ENCODE measurements around the gene SLC25A12.

Gene SLC25A12

DNA sequence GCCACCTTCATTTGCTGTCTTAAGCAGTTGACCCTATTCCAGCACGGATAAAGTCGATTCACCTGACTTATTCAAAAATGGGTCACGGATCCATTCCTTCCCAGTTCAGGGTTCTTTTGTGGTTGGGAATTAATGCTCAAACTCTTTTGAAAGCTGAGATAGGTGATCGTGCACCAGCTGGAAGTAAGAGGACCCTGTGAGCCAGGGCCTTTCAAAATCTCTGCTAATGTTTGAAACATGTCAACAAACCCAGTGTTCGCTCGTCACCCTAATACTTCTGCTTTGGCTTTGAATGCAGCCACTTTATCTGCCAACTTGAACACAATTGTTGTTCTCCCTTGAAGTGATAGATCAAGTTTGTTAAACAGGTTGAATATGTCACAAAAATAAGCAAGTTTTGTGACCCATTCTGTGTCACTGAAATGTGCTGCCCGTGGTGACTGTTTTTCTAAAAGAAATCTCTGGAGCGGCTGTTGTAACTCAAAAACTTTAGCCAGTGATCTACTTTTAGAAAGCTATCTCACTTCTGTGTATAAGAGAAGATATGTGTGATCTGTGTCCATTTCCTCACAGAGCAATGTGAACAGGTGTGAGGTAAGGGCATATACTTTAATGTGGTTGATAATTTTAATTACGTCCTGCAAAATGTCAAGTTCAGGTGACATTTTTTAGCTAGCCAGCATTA lies 45.2 kb upstream of the SLC25A12 start:
- Histone ChIP-seq H3F3A (ENCODE audit: insufficient read depth, low read length) (no peaks in the 10 kb centered on the region), H3K79me2 (ENCODE audit: insufficient read depth, low read length) (peaks cover 63% of the 10 kb centered on the region), H3K4me3 (ENCODE audit: low read depth, low read length, poor library complexity, severe bottlenecking) (no peak overlapping the region), H3K36me3 (ENCODE audit: insufficient read depth, low read length) (peaks cover 16% of the 10 kb centered on the region; the same call in 1 of the 2 replicates), H4K20me1 (ENCODE audit: insufficient read depth, low read length) (no peaks in the 10 kb centered on the region), H3K4me1 (ENCODE audit: insufficient read depth, low read length, severe bottlenecking) (no peaks in the 10 kb centered on the region), H3K27ac (ENCODE audit: low read depth, low read length, poor library complexity, severe bottlenecking) (no peak overlapping the region), H3K9me3 (ENCODE audit: low read length) (no peaks in the 10 kb centered on the region), H3K27me3 (ENCODE audit: insufficient read depth, low read length) (no peaks in the 10 kb centered on the region), H3K9ac (ENCODE audit: low read length) (no peak overlapping the region), H2AFZ (ENCODE audit: low read length) (no peak overlapping the region), H3K4me2 (ENCODE audit: low read length) (no peak overlapping the region), H3K9me2 (ENCODE audit: low read depth, low read length) (no peaks in the 10 kb centered on the region)
- TF ChIP-seq, protein P1, sequence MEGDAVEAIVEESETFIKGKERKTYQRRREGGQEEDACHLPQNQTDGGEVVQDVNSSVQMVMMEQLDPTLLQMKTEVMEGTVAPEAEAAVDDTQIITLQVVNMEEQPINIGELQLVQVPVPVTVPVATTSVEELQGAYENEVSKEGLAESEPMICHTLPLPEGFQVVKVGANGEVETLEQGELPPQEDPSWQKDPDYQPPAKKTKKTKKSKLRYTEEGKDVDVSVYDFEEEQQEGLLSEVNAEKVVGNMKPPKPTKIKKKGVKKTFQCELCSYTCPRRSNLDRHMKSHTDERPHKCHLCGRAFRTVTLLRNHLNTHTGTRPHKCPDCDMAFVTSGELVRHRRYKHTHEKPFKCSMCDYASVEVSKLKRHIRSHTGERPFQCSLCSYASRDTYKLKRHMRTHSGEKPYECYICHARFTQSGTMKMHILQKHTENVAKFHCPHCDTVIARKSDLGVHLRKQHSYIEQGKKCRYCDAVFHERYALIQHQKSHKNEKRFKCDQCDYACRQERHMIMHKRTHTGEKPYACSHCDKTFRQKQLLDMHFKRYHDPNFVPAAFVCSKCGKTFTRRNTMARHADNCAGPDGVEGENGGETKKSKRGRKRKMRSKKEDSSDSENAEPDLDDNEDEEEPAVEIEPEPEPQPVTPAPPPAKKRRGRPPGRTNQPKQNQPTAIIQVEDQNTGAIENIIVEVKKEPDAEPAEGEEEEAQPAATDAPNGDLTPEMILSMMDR (IDR thresholded peaks at IDR 0.05; ENCODE audit: low read length): no peak
- no peak for TF ChIP-seq EZH2 (IDR thresholded peaks at IDR 0.05; ENCODE audit: borderline replicate concordance, low read length)

DNA sequence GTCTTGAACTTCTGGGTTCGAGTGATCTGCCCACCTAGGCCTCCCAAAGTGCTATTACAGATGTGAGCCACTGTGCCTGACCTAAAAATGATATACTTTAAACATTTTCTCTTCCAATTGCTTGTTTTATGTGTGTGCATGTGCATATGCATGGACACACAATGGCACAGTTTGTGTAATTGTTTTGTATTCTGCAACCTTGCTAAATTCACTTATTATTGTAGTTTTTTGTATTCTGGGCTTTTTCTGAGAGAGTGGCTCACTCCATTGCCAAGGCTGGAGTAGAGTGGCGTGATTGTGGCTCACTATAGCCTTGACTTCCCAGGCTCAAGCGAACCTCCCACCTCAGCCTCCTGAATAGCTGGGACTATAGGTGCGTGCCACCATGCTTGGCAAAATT lies 36.3 kb upstream of the SLC25A12 start:
- TF ChIP-seq, protein P1 (IDR thresholded peaks at IDR 0.05; ENCODE audit: low read length): no peak
- TF ChIP-seq EZH2 (IDR thresholded peaks at IDR 0.05; ENCODE audit: borderline replicate concordance, low read length): no peak
- Histone ChIP-seq H3K9me2 (ENCODE audit: low read depth, low read length) (no peaks in the 10 kb centered on the region), H3K4me2 (ENCODE audit: low read length) (no peak overlapping the region), H3K27ac (ENCODE audit: low read depth, low read length, poor library complexity, severe bottlenecking) (no peak overlapping the region), H3K79me2 (ENCODE audit: insufficient read depth, low read length) (peaks cover 56% of the 10 kb centered on the region), H3K4me1 (ENCODE audit: insufficient read depth, low read length, severe bottlenecking) (no peaks in the 10 kb centered on the region), H3K4me3 (ENCODE audit: low read depth, low read length, poor library complexity, severe bottlenecking) (no peak overlapping the region), H3K9me3 (ENCODE audit: low read length) (no peaks in the 10 kb centered on the region), H3K36me3 (ENCODE audit: insufficient read depth, low read length) (peaks cover 76% of the 10 kb centered on the region), H3K27me3 (ENCODE audit: insufficient read depth, low read length) (no peaks in the 10 kb centered on the region), H2AFZ (ENCODE audit: low read length) (no peak overlapping the region), H3K9ac (ENCODE audit: low read length) (no peak overlapping the region), H4K20me1 (ENCODE audit: insufficient read depth, low read length) (no peaks in the 10 kb centered on the region), H3F3A (ENCODE audit: insufficient read depth, low read length) (no peaks in the 10 kb centered on the region)

DNA sequence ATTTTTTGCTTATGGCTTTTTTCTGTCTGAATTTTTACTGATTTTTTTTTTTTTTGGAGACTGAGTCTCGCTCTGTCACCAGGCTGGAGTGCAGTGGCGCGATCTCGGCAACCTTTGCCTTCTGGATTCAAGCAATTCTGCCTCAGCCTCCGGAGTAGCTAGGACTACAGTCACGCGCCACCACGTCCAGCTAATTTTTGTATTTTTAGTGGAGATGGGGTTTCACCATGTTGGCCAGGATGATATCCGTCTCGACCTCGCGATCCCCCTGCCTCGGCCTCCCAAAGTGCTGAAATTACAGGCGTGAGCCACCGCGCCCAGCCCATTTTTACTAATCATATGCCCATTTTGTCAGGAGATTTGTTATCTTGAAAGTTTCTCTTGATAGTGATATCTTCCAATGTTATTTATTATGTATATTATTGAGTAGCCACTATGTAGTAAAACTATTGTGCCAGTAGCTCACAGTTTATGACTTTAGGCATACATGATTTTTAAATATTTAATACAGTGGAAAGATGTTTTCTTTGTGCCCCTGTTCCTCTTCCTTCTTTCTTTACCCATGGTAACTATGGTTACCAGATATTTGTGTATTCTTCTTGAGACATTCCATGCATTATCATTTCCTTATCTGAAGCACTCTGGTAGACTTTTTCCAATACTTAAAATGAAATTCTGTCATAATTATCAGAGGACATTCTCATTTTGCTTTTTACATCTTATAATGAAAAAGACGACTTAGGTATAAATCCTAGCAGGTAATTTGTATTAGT lies 30.3 kb upstream of the SLC25A12 start:
- H3K27ac ChIP-seq (ENCODE audit: low read depth, low read length, poor library complexity, severe bottlenecking): no peak overlapping the region
- H2AFZ ChIP-seq (ENCODE audit: low read length): no peak overlapping the region
- H3K4me1 ChIP-seq (ENCODE audit: insufficient read depth, low read length, severe bottlenecking): peaks cover 28% of the 10 kb centered on the region
- H4K20me1 ChIP-seq (ENCODE audit: insufficient read depth, low read length): no peaks in the 10 kb centered on the region
- H3K79me2 ChIP-seq (ENCODE audit: insufficient read depth, low read length): peaks cover 35% of the 10 kb centered on the region
- H3F3A ChIP-seq (ENCODE audit: insufficient read depth, low read length): no peaks in the 10 kb centered on the region
- peak overlapping the region; percentile 89; the same call in 1 of the 2 replicates for H3K4me2 ChIP-seq (ENCODE audit: low read length)
- H3K4me3 ChIP-seq (ENCODE audit: low read depth, low read length, poor library complexity, severe bottlenecking): no peak overlapping the region
- no peaks in the 10 kb centered on the region for H3K27me3 ChIP-seq (ENCODE audit: insufficient read depth, low read length)
- H3K9me2 ChIP-seq (ENCODE audit: low read depth, low read length): no peaks in the 10 kb centered on the region
- no peaks in the 10 kb centered on the region for H3K9me3 ChIP-seq (ENCODE audit: low read length)
- TF ChIP-seq, protein P1 (IDR thresholded peaks at IDR 0.05; ENCODE audit: low read length): no peak
- no peak for TF ChIP-seq EZH2 (IDR thresholded peaks at IDR 0.05; ENCODE audit: borderline replicate concordance, low read length)
- H3K36me3 ChIP-seq (ENCODE audit: insufficient read depth, low read length): peaks cover 41% of the 10 kb centered on the region
- no peak overlapping the region; the same call in 1 of the 2 replicates for H3K9ac ChIP-seq (ENCODE audit: low read length)

All from OCI-LY1 (cell line).